GM12892 (cell line): ENCODE results near the gene RARB.

Source experiments
- POLR2A ChIP-seq: IDR thresholded peaks from 2 replicates; pipeline ENCODE4 v1.6.1; 2011; ENCODE audit warnings: low read depth, low read length, control low read depth
- POLR2AphosphoS5 ChIP-seq: IDR thresholded peaks from 2 replicates; pipeline ENCODE4 v1.6.1; 2011; ENCODE audit warnings: low read depth, low read length, control low read depth
- TAF1 ChIP-seq: IDR thresholded peaks from 2 replicates; pipeline ENCODE4 v1.6.1; 2011; ENCODE audit warnings: low read depth, mild to moderate bottlenecking, control low read depth, low read length, borderline replicate concordance

GRCh38 chr3:25620493-25620892 lies 192.4 kb downstream of the RARB start:
- no peak for TF ChIP-seq POLR2A
- TF ChIP-seq POLR2AphosphoS5: no peak
- no peak for TF ChIP-seq TAF1
